ENCODE results near the gene SETBP1.

DNA sequence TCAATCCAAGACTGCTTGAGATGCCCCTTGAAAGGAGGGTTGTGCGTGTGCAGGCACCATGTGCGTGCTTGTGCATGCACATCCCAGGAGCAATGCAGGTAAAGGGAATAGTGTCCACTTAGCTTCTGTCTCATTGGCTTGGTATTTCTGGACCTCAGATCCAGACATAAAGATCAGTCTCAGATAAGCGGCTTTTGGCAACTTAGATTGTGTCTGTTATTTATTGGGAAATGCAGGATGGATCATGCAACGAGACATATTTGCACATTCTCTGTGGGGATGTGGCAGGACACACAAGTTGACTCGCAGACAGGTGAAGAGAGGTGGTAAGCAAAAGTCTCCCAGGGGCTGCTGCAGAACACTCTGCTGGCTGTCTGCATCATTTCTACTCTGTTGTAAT, 67.9 kb downstream of the SETBP1 start:
- TF ChIP-seq, protein P1, sequence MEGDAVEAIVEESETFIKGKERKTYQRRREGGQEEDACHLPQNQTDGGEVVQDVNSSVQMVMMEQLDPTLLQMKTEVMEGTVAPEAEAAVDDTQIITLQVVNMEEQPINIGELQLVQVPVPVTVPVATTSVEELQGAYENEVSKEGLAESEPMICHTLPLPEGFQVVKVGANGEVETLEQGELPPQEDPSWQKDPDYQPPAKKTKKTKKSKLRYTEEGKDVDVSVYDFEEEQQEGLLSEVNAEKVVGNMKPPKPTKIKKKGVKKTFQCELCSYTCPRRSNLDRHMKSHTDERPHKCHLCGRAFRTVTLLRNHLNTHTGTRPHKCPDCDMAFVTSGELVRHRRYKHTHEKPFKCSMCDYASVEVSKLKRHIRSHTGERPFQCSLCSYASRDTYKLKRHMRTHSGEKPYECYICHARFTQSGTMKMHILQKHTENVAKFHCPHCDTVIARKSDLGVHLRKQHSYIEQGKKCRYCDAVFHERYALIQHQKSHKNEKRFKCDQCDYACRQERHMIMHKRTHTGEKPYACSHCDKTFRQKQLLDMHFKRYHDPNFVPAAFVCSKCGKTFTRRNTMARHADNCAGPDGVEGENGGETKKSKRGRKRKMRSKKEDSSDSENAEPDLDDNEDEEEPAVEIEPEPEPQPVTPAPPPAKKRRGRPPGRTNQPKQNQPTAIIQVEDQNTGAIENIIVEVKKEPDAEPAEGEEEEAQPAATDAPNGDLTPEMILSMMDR (IDR thresholded peaks at IDR 0.05; ENCODE audit: insufficient read depth, low read depth, low read length): no peak
- no peak for TF ChIP-seq EZH2 (IDR thresholded peaks at IDR 0.05; ENCODE audit: insufficient read depth, low read length)

Data from astrocyte (in vitro differentiated cells and primary cell).